Mesodermal cell (in vitro differentiated cells): ENCODE data around the gene B9D1.

Experiments used
- H3K27ac ChIP-seq: 2 replicates; pipeline ENCODE4 v1.7.0; 2013; ENCODE audit warnings: mild to moderate bottlenecking, low read depth, low read length, moderate library complexity; ENCODE audit not compliant: severe bottlenecking
- H3K36me3 ChIP-seq: 2 replicates; pipeline ENCODE4 v1.7.1; 2013; ENCODE audit warnings: mild to moderate bottlenecking, low read length, moderate library complexity; ENCODE audit not compliant: control insufficient read depth, insufficient read depth
- H3K4me1 ChIP-seq: one replicate; pipeline ENCODE4 v1.7.1; 2013; ENCODE audit warnings: mild to moderate bottlenecking, low read length; ENCODE audit not compliant: insufficient read depth, control insufficient read depth, poor library complexity, severe bottlenecking
- H3K4me3 ChIP-seq: 2 replicates; pipeline ENCODE4 v1.7.0; 2013; ENCODE audit warnings: low read length, control low read depth, mild to moderate bottlenecking; ENCODE audit not compliant: insufficient read depth, poor library complexity, severe bottlenecking; ENCODE audit errors: extremely low read depth
- H3K9me3 ChIP-seq: 2 replicates; pipeline ENCODE4 v1.7.1; 2013; ENCODE audit warnings: mild to moderate bottlenecking, low read length, moderate library complexity; ENCODE audit not compliant: control insufficient read depth
- WGBS, 2 experiments: methylation state at CpG; one replicate each; pipeline ENCODE4 v1.1.5; 2013; ENCODE audit warnings: missing lambda C conversion rate in 2 of 2; ENCODE audit not compliant: insufficient coverage in 2 of 2; 5-methylcytosine and 5-hydroxymethylcytosine counted together

Gene B9D1

DNA sequence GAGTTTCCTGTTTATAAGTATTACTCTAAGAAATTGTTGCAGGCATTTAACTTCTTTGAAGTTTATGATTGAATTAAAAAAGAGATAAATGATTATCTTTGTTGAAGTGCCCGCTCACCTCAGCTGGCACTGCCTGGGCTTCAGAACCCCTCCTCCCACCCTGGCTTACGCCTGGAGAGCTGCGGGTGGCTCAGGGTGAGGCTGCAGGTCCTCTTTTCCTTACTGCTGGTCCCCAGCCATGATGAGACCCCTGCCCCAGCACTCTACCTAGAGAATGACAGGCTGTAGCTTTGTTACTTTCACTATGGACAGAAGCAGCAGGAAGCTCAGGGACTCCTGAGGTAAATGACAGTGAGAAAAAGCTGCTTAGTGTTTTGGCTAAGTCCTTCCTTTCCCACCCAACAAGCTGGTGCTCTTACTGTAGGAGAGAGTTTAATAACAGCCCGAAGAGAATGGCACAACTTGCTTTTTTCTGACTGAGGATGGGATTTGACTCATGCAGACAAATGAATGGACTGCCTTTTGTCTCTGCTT, 63.2 kb downstream of the B9D1 start:
- Histone ChIP-seq H3K4me3 (no peak overlapping the region), H3K4me1 (peaks cover 2% of the 10 kb centered on the region), H3K36me3 (peaks cover 9% of the 10 kb centered on the region), H3K27ac (no peak overlapping the region), H3K9me3 (no peaks in the 10 kb centered on the region)
- WGBS, 2 experiments = 83 to 87% methylated on average over 3 of the region's 4 CpGs

DNA sequence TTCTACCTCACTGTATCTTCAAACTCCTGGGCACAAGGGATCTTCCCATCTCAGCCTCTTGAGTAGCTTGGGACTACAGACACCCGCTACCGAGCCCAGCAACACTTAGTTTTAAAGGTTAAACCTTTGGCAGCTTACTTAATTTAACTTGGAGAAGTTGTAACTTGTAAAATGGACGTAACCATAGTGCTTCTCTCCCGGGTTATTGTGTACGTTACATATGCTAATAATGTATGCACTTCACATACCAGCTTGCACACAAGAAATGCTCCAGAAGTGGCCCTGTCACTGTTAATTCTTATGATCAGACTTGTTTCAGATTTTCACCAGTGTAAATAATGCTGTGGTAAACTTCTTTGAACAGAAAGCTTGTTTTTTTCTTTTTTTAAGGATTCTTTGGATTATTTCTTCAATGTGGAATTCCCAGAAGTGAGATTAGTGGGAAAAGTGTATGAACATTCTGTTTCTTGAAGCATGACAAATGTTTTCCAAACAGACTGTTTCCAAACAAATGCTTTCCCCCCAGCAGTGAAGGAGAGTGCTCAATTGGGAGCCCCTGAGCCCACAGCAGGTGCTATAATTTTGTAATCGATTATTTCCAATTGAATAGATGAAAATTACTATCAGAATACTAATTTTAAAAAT, 63.8 kb downstream of the B9D1 start:
- peaks cover 9% of the 10 kb centered on the region for H3K36me3 ChIP-seq
- no peaks in the 10 kb centered on the region for H3K9me3 ChIP-seq
- no peak overlapping the region for H3K27ac ChIP-seq
- H3K4me3 ChIP-seq = no peak overlapping the region
- 100% methylated on average over 1 to 2 of the region's 6 CpGs for WGBS, 2 experiments
- H3K4me1 ChIP-seq = peaks cover 2% of the 10 kb centered on the region

DNA sequence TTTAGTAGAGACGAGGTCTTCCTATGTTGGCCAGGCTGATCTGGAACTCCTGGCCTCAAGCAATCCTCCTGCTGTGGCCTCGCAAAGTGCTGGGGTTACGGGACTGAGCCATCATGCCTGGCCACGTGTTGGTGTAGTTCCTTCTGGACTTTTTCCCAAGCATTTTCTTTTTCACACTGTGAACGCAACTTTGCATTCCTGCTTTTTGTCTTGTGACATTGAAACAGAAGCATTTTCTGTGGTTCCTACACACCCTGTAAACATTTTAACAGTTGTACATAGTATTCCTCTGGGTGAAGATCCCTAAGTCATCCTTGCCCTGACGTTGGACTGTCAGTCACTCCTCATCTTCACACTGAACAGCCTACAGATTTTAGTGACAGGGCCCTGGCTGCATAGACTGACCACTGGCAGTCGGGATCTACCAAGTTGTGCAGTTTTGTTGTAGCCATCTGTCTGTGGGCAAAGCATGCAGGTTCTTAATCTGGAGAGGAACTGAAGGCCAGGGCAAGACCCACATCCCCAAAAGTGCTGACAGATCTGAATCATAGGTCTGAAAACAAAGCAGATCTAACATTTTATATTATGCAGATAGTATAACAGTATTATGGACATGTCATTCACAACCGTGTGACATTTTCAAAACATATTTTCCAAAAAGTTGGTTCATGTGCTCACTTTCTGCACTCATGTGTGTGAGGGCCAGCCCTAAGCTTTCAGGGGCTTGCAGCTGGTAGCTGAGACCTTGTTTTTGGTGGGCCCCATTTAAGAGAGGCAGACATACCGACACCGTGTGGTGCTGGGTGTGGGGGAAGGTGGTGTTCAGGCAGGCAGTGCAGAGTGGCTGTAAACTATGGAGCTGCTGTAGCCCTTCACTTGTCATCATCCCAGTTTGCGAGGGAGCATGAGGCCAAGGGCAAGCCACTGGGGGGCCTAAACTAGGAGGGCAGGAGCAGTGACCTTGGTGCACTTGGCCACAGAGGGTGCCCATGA, 65.4 kb downstream of the B9D1 start:
- Histone ChIP-seq H3K27ac (no peak overlapping the region), H3K9me3 (no peaks in the 10 kb centered on the region), H3K4me3 (no peak overlapping the region), H3K36me3 (peaks cover 9% of the 10 kb centered on the region), H3K4me1 (no peaks in the 10 kb centered on the region)
- 89 to 90% methylated on average over 10 to 11 of the region's 11 CpGs for WGBS, 2 experiments

DNA sequence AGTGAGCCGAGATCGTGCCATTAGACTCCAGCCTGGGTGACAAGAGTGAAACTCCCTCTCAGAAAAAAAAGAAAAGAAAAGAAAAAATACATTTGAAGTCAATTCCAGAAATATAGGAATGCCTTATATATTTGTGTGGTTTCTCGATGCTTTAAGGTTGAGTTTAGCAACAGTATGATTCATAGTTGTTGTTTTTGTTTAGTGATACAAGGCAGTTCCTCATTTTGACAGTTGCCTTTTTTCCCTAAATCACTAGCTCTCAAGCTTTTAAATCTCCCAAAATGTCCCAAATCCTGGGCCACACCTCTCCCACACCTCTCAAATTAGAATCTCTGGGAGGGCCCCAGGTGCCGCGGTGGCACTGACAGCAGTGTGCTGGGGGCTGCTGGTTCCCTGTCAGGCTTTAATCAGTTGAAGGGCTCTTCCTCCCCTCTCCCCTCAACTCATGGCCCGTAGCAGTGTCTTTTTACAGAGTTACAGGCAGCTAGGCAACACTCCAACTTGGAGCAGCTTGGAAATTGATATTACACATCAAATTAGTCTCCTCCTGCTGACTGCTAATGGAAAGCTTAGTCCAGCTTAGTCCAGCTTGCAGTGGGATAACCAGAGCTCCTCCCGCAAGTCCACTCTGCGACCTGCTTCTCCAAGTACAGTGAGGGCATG, 66.9 kb downstream of the B9D1 start:
- no peaks in the 10 kb centered on the region for H3K9me3 ChIP-seq
- 91 to 96% methylated on average over 3 to 5 of the region's 8 CpGs for WGBS, 2 experiments
- no peak overlapping the region for H3K27ac ChIP-seq
- peaks cover 9% of the 10 kb centered on the region for H3K36me3 ChIP-seq
- H3K4me3 ChIP-seq = no peak overlapping the region
- H3K4me1 ChIP-seq = peaks cover 5% of the 10 kb centered on the region

DNA sequence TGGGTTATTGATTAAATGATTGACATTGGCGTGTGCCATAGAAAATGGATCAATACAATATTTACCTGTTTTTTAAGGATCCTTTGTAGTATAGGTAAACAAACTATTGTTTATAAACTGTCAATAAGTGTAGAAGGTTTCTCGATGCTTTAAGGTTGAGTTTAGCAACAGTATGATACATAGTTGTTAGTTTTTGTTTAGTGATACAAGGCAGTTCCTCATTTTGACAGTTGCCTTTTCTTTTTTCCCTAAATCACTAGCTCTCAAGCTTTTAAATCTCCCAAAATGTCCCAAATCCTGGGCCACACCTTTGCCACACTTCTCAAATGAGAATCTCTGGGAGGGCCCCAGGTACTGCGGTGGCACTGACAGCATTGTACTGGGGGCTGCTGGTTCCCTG, 68.1 kb downstream of the B9D1 start:
- peaks cover 15% of the 10 kb centered on the region for H3K4me1 ChIP-seq
- H3K9me3 ChIP-seq = no peaks in the 10 kb centered on the region
- H3K4me3 ChIP-seq = no peak overlapping the region
- H3K36me3 ChIP-seq = peaks cover 10% of the 10 kb centered on the region
- 100% methylated on average over 1 of the region's 3 CpGs for WGBS, 2 experiments
- no peak overlapping the region for H3K27ac ChIP-seq
